Vagina (tissue), 2 donors: Measurements from ENCODE around the gene NXNL2.

Experiments used
- POLR2A ChIP-seq, 2 donors: fragments of 450-650 bp; IDR thresholded peaks; one replicate each; pipeline ENCODE4 v1.6.1; 2017; ENCODE audit warnings: antibody characterized with exemption in 2 of 2, mild to moderate bottlenecking in 2 of 2, moderate library complexity in 2 of 2
- POLR2AphosphoS5 ChIP-seq, 2 donors: sonication (generic); formaldehyde crosslinking; IDR thresholded peaks; one replicate each; pipeline ENCODE4 v1.9.0; 2017; ENCODE audit warnings: antibody characterized with exemption in 2 of 2, mild to moderate bottlenecking in 2 of 2, low read depth in 1 of 2; ENCODE audit not compliant: insufficient read depth in 1 of 2
- TF ChIP-seq, protein P1 (sequence below), 3 experiments: fragments of 450-650 bp in 2 of 3; fragments of 200-600 bp in 1 of 3; sonication (generic) in 1 of 3; IDR thresholded peaks; one replicate each; pipeline ENCODE4 v1.5.1; 2017 to 2019; ENCODE audit warnings: antibody characterized with exemption in 3 of 3, mild to moderate bottlenecking in 2 of 3, moderate library complexity in 2 of 3

GRCh38 chr9:88544245-88544644, 9.3 kb downstream of the NXNL2 start:
- TF ChIP-seq POLR2AphosphoS5 (IDR thresholded peaks at IDR 0.05; ENCODE audit: insufficient read depth in 1 of 2, low read depth in 1 of 2) (no peak), POLR2A (IDR thresholded peaks at IDR 0.05) (no peak)
- TF ChIP-seq, protein P1, sequence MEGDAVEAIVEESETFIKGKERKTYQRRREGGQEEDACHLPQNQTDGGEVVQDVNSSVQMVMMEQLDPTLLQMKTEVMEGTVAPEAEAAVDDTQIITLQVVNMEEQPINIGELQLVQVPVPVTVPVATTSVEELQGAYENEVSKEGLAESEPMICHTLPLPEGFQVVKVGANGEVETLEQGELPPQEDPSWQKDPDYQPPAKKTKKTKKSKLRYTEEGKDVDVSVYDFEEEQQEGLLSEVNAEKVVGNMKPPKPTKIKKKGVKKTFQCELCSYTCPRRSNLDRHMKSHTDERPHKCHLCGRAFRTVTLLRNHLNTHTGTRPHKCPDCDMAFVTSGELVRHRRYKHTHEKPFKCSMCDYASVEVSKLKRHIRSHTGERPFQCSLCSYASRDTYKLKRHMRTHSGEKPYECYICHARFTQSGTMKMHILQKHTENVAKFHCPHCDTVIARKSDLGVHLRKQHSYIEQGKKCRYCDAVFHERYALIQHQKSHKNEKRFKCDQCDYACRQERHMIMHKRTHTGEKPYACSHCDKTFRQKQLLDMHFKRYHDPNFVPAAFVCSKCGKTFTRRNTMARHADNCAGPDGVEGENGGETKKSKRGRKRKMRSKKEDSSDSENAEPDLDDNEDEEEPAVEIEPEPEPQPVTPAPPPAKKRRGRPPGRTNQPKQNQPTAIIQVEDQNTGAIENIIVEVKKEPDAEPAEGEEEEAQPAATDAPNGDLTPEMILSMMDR (IDR thresholded peaks at IDR 0.05): no peak
